K562 (cell line): Measurements from ENCODE around the gene LRRC74B. TPM values are rescaled to one million over a fixed set of nuclear protein-coding genes. Genes with fewer than 3 reads are reported as not detected.

Experiments
- ATF1 ChIP-seq, 2 experiments: fragments of 450-650 bp in 1 of 2; IDR thresholded peaks; 2 replicates each; pipeline ENCODE4 v1.6.1; 2016; ENCODE audit warnings: missing compliant biosample characterization in 1 of 2, missing genetic modification characterization in 1 of 2
- HDAC1 ChIP-seq, 2 experiments: fragments of 450-650 bp; IDR thresholded peaks; 2 replicates each; pipeline ENCODE4 v1.6.1; 2016 to 2017; ENCODE audit warnings: inconsistent platforms in 1 of 2, mild to moderate bottlenecking in 1 of 2, moderate library complexity in 1 of 2
- HMGN3 ChIP-seq: IDR thresholded peaks from 2 replicates; pipeline ENCODE4 v1.6.1; 2011; ENCODE audit warnings: borderline replicate concordance, low read depth, mild to moderate bottlenecking, mixed read lengths, low read length; ENCODE audit not compliant: insufficient read length; ENCODE audit errors: extremely low read depth
- HNRNPLL ChIP-seq: fragments of 200-400 bp; formaldehyde crosslinking; IDR thresholded peaks from 2 replicates; pipeline ENCODE4 v1.6.1; 2017; ENCODE audit warnings: low read length, low read depth, mild to moderate bottlenecking; ENCODE audit not compliant: poor library complexity, severe bottlenecking
- KDM5B ChIP-seq: fragments of 200-600 bp; sonication (generic); IDR thresholded peaks from 2 replicates; pipeline ENCODE4 v1.6.1; 2012; ENCODE audit warnings: low read depth, mild to moderate bottlenecking, moderate library complexity, low read length, control low read depth, inconsistent platforms; ENCODE audit not compliant: insufficient replicate concordance
- MBD1 ChIP-seq: fragments of 250-450 bp; sonication (Bioruptor Pico); IDR thresholded peaks from 2 replicates; pipeline ENCODE4 v1.8.0; 2022; ENCODE audit warnings: inconsistent platforms
- MTF1 ChIP-seq: fragments of 250-450 bp; sonication (Bioruptor Pico); IDR thresholded peaks from 2 replicates; pipeline ENCODE4 v1.9.0; 2021; ENCODE audit warnings: moderate library complexity, mild to moderate bottlenecking, inconsistent platforms, borderline replicate concordance
- MXI1 ChIP-seq: IDR thresholded peaks from 2 replicates; pipeline ENCODE4 v1.6.1; 2011; ENCODE audit warnings: low read depth, mild to moderate bottlenecking, improper control_type of control experiment, low read length
- NCOA4 ChIP-seq: fragments of 450-650 bp; IDR thresholded peaks from 2 replicates; pipeline ENCODE4 v1.6.1; 2018; ENCODE audit warnings: mild to moderate bottlenecking; ENCODE audit not compliant: partially characterized antibody
- PHF21A ChIP-seq: fragments of 450-650 bp; IDR thresholded peaks from 2 replicates; pipeline ENCODE4 v1.6.1; 2017; ENCODE audit warnings: low read depth, borderline replicate concordance
- PRPF4 ChIP-seq: fragments of 200-400 bp; formaldehyde crosslinking; IDR thresholded peaks from one replicate; pipeline ENCODE4 v1.6.1; 2017; ENCODE audit warnings: low read length, low read depth, mild to moderate bottlenecking; ENCODE audit not compliant: insufficient read depth, poor library complexity, severe bottlenecking
- RAD21 ChIP-seq, 2 experiments: fragments of 250-450 bp in 1 of 2; fragments of 450-650 bp in 1 of 2; sonication (Bioruptor Pico) in 1 of 2; formaldehyde crosslinking in 1 of 2; IDR thresholded peaks in 1 of 2; conservative IDR thresholded peaks in 1 of 2; 2 replicates each; pipeline versions ENCODE4 v1.4.0 to v1.8.0; 2020 to 2022; ENCODE audit warnings: mild to moderate bottlenecking in 2 of 2, moderate library complexity in 1 of 2
- SIRT6 ChIP-seq: IDR thresholded peaks from one replicate; pipeline ENCODE4 v1.6.1; 2012; ENCODE audit warnings: low read depth, mild to moderate bottlenecking, control low read depth, inconsistent platforms, low read length, moderate library complexity
- TBL1XR1 ChIP-seq, 2 experiments: IDR thresholded peaks; 2 replicates each; pipeline ENCODE4 v1.6.1; 2012; ENCODE audit warnings: improper control_type of control experiment in 2 of 2, low read length in 2 of 2, mild to moderate bottlenecking in 1 of 2
- polyA plus RNA-seq, 8 experiments: library from polyadenylated mRNA; depleted of rRNA in 4 of 8; stranded (reverse) in 5 of 8; unstranded in 3 of 8; fragments of >200 nt; fragmentation: Nextera tagmentation in 2 of 8; fragmentation: Illumina TruSeq in 1 of 8; extraction: Ambion mirVana in 2 of 8; extraction: Trizol in 1 of 8; gene quantifications; 2 replicates each; pipeline versions ENCODE4 v1.2.1 to v1.2.3, GENCODE V29; 2011 to 2014; ENCODE audit warnings: inconsistent platforms in 1 of 8, missing spikeins in 1 of 8
- total RNA-seq, 7 experiments: library from RNA; depleted of rRNA in 6 of 7; stranded (reverse); fragments of >200 nt in 6 of 7; fragmentation: Illumina TruSeq in 2 of 7; extraction: Trizol in 2 of 7; gene quantifications; 2 replicates each; pipeline versions ENCODE4 v1.2.1 to v1.2.3, GENCODE V29; 2011 to 2021; ENCODE audit warnings: low replicate concordance in 1 of 7
- TF ChIP-seq, protein P1 (sequence below): fragments of 250-450 bp; sonication (Bioruptor Pico); IDR thresholded peaks from 2 replicates; pipeline ENCODE4 v1.4.0; 2020
- TF ChIP-seq, protein P2 (sequence below), 2 experiments: IDR thresholded peaks; 2 replicates each; pipeline ENCODE4 v1.6.1; 2011; ENCODE audit warnings: borderline replicate concordance in 1 of 2, control low read depth in 1 of 2, low read depth in 1 of 2, low read length in 1 of 2, mild to moderate bottlenecking in 1 of 2, mixed read lengths in 1 of 2, moderate library complexity in 1 of 2; ENCODE audit not compliant: insufficient read depth in 1 of 2, insufficient read length in 1 of 2, poor library complexity in 1 of 2, severe bottlenecking in 1 of 2; ENCODE audit errors: extremely low read depth in 1 of 2

LRRC74B gene
- total and polyA plus RNA-seq, 9 of the 15 experiments (the other 6 are each of a cell fraction or from before 2014, with no cell fraction given): not detected

DNA sequence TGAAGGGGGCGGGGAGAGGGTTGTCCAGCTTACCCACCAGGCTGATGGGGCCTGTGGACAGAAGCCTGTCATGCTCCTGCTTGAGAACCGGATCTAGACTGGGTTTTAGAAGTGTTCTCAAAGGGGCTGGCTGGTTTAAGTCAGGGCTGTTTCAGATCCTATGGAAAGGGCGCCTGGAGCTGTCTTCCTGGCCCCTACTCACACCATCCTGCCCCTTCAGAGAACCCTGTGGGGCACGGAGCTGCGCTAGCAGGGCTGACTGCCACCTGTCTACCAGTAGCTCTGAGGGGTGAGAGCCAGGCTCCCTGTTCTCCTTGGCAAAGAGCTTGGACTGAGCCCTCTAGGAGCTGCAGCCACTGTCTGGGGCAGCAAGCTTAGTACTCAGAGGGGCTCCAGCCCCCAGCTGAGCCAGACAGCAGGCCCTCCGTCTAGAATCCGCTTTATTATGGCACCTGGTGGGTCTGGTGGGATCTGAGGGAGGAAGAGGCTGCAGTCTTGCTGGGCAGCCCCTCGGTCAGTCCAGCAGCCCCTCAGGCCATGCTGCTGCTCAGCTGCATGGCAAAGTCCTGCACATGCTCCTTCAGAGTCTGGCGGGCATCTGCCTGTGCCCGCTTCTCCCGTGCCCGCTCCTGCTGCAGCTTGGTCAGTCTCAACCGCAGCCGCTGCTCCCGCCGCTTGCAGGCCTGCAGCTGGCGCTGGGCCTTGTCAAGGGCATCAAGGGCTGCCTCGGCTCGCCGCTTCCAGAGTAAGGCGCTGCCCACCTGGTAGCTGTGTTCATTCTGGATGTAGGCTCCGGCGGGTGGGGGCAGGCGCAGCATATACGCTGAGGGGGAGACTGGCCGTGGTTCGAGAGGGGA is 46.2 kb upstream of the LRRC74B start (continued):
- TF ChIP-seq RAD21 (CRISPR knock-in tag; conservative IDR thresholded peaks at IDR 0.05 in 1 of 2, IDR thresholded peaks at IDR 0.05 in 1 of 2): 0 out of 4 replicates have a peak, but pooled peaks of 1 of the 2 experiments have one; percentile 2
- 0 out of 2 replicates have a peak, but pooled peaks have one; percentile 4 for TF ChIP-seq MTF1 (CRISPR knock-in tag)
- no peak for TF ChIP-seq MXI1
- no peak for TF ChIP-seq HDAC1 (IDR thresholded peaks at IDR 0.05)
- TF ChIP-seq, protein P1, sequence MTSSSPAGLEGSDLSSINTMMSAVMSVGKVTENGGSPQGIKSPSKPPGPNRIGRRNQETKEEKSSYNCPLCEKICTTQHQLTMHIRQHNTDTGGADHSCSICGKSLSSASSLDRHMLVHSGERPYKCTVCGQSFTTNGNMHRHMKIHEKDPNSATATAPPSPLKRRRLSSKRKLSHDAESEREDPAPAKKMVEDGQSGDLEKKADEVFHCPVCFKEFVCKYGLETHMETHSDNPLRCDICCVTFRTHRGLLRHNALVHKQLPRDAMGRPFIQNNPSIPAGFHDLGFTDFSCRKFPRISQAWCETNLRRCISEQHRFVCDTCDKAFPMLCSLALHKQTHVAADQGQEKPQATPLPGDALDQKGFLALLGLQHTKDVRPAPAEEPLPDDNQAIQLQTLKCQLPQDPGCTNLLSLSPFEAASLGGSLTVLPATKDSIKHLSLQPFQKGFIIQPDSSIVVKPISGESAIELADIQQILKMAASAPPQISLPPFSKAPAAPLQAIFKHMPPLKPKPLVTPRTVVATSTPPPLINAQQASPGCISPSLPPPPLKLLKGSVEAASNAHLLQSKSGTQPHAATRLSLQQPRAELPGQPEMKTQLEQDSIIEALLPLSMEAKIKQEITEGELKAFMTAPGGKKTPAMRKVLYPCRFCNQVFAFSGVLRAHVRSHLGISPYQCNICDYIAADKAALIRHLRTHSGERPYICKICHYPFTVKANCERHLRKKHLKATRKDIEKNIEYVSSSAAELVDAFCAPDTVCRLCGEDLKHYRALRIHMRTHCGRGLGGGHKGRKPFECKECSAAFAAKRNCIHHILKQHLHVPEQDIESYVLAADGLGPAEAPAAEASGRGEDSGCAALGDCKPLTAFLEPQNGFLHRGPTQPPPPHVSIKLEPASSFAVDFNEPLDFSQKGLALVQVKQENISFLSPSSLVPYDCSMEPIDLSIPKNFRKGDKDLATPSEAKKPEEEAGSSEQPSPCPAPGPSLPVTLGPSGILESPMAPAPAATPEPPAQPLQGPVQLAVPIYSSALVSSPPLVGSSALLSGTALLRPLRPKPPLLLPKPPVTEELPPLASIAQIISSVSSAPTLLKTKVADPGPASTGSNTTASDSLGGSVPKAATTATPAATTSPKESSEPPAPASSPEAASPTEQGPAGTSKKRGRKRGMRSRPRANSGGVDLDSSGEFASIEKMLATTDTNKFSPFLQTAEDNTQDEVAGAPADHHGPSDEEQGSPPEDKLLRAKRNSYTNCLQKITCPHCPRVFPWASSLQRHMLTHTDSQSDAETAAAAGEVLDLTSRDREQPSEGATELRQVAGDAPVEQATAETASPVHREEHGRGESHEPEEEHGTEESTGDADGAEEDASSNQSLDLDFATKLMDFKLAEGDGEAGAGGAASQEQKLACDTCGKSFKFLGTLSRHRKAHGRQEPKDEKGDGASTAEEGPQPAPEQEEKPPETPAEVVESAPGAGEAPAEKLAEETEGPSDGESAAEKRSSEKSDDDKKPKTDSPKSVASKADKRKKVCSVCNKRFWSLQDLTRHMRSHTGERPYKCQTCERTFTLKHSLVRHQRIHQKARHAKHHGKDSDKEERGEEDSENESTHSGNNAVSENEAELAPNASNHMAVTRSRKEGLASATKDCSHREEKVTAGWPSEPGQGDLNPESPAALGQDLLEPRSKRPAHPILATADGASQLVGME (CRISPR knock-in tag): peak; percentile 77; the same call in 1 of the 2 replicates
- TF ChIP-seq KDM5B: peak; percentile 41
- TF ChIP-seq, protein P2, sequence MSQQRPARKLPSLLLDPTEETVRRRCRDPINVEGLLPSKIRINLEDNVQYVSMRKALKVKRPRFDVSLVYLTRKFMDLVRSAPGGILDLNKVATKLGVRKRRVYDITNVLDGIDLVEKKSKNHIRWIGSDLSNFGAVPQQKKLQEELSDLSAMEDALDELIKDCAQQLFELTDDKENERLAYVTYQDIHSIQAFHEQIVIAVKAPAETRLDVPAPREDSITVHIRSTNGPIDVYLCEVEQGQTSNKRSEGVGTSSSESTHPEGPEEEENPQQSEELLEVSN (IDR thresholded peaks at IDR 0.05; ENCODE audit: borderline replicate concordance in 1 of 2, extremely low read depth in 1 of 2, insufficient read depth in 1 of 2, insufficient read length in 1 of 2, low read depth in 1 of 2, low read length in 1 of 2, poor library complexity in 1 of 2, severe bottlenecking in 1 of 2): no peak
- peak; percentile 71 for TF ChIP-seq SIRT6
- no peak for TF ChIP-seq PHF21A
- TF ChIP-seq TBL1XR1 (IDR thresholded peaks at IDR 0.05; ENCODE audit: low read length in 2 of 2): no peak
- TF ChIP-seq NCOA4: no peak
- TF ChIP-seq HMGN3: no peak
- no peak for TF ChIP-seq HNRNPLL
- no peak for TF ChIP-seq PRPF4
- no peak for TF ChIP-seq ATF1 (CRISPR knock-in tag; IDR thresholded peaks at IDR 0.05)
- TF ChIP-seq ATF1 (tag; IDR thresholded peaks at IDR 0.05): no peak
- no peak for TF ChIP-seq MBD1
